Esophagus (tissue), 2 donors: ENCODE data around the gene GMDS. TPM values are rescaled to one million over a fixed set of nuclear protein-coding genes. Genes with fewer than 3 reads are reported as not detected.

ENCODE experiments used
- H3K27ac ChIP-seq, 2 donors: one replicate each; pipeline ENCODE4 v1.5.1; 2013; ENCODE audit warnings: low read depth in 2 of 2, mild to moderate bottlenecking in 2 of 2, inconsistent platforms in 1 of 2, low read length in 1 of 2, moderate library complexity in 1 of 2
- H3K27me3 ChIP-seq, 2 donors: one replicate each; pipeline ENCODE4 v1.6.1; 2013; ENCODE audit warnings: low read length in 2 of 2, control low read depth in 1 of 2, mild to moderate bottlenecking in 1 of 2; ENCODE audit not compliant: insufficient read depth in 2 of 2, control insufficient read depth in 1 of 2
- H3K36me3 ChIP-seq, 2 donors: one replicate each; pipeline ENCODE4 v1.6.1; 2013; ENCODE audit warnings: low read length in 1 of 2; ENCODE audit not compliant: control insufficient read depth in 2 of 2, insufficient read depth in 2 of 2
- H3K4me1 ChIP-seq, 2 donors: one replicate each; pipeline ENCODE4 v1.6.1; 2013; ENCODE audit warnings: low read length in 1 of 2; ENCODE audit not compliant: control insufficient read depth in 2 of 2, insufficient read depth in 2 of 2
- H3K4me3 ChIP-seq, 2 donors: one replicate each; pipeline ENCODE4 v1.5.1; 2013; ENCODE audit warnings: low read length in 2 of 2, mild to moderate bottlenecking in 2 of 2, low read depth in 1 of 2, moderate library complexity in 1 of 2
- H3K9me3 ChIP-seq, 2 donors: one replicate each; pipeline ENCODE4 v1.6.1; 2013; ENCODE audit warnings: mild to moderate bottlenecking in 2 of 2, low read depth in 1 of 2, low read length in 1 of 2, moderate library complexity in 1 of 2; ENCODE audit not compliant: control insufficient read depth in 2 of 2, insufficient read depth in 1 of 2
- WGBS, 2 donors: extraction: QIAGEN DNeasy Blood & Tissue Kit; methylation state at CpG; one replicate each; pipeline ENCODE4 v1.1.7; 2013; 5-methylcytosine and 5-hydroxymethylcytosine counted together
- polyA plus RNA-seq, 2 donors: library from polyadenylated mRNA; stranded (reverse); fragments of 200-250 nt; gene quantifications; one replicate each; pipeline ENCODE4 v1.2.3, GENCODE V29; 2013
- donor health status: healthy with polysubstance abuse.
- donor health status: Bipolar disorder and iron deficiency.

Gene GMDS
- polyA plus RNA-seq, 2 donors = 42.4 to 54.5 TPM

DNA sequence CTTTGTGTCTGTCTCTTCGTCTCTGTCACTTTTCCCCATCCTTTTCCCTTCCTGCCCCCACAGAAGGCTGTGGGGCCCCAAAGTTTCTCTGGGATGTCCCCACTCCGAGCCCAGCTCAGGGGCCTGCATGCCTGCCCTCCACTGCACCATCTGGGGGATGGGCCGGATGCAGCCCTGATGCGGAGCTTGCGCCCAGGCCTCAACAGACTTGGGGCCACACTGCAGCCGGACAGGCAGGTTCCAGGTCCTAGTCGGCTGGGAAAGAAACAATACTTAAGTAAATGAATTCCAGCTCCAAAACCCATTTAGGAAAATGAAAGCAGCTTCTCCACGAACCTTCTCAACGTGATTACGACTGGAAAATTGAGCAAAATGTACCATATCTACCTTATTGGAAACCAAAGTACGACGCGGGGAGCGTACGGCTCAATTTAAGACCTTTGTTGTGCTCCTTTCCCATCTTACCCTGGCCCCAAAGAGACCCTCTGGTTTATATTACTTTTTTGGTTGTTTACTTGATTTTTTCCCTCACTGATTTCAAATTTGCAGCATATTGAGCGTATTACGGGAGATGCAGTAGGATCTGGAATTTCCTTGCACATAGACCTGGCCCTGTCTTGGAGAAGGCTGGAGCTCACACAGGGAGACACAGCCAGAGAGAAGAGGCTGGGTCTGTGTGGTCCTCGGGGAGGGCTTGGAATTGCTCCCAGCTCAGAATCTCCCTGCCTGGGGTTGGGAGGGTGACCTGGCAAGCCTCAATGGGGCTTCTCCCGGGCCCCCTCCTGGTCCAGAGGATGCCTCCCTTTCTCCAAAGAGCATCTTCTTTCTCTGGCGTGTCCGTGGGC, 627.7 kb downstream of the GMDS start:
- peaks cover 0 to 5% of the 10 kb centered on the region in 2 donors for H3K4me1 ChIP-seq
- H3K27ac ChIP-seq = no peak overlapping the region
- peaks cover 0 to 9% of the 10 kb centered on the region in 2 donors for H3K9me3 ChIP-seq
- H3K4me3 ChIP-seq = no peak overlapping the region
- H3K36me3 ChIP-seq = peaks cover 0 to 7% of the 10 kb centered on the region in 2 donors
- 85% methylated on average over 21 of the region's 21 CpGs for WGBS, 2 donors
- H3K27me3 ChIP-seq = peaks cover 0 to 9% of the 10 kb centered on the region in 2 donors

DNA sequence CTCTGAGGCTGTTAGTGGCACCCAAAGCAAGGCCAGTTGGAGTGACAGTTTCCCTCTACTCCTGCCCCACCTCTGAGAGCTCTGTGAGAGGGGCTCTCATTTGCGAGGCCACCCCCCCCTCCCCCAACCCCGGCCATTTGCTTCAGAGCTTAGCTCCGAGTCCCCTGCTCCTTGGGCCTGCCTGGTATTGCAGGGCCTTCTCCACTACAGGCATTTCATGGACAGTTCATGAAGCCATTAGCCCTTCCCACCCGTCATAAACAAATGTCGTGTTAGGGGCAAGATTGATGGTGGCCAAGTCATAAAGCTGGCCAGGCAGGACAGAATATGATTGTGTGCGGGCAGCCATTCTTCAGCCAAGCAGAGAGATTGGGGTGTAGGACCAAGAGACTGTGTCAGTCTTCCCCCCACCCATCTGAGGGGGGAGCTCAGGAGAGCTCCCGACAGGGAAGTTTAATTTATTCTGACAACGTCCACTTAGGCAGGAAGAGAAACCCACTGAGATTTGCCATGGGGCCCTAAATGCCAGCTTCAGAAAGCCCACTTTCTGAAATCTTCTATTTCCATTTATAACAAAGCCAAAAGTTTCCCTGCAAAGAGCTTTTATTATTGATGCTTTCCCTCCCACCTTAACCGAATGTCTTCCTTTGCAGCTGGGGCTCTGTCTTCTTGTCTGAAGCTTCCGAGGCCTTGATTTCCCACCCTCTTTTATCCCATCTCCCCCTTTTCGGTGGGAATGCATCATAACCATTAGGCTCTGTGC, 628.5 kb downstream of the GMDS start:
- WGBS, 2 donors = 81 to 86% methylated on average over 11 of the region's 11 CpGs
- Histone ChIP-seq H3K27me3 (peaks cover 0 to 9% of the 10 kb centered on the region in 2 donors), H3K4me3 (no peak overlapping the region)

DNA sequence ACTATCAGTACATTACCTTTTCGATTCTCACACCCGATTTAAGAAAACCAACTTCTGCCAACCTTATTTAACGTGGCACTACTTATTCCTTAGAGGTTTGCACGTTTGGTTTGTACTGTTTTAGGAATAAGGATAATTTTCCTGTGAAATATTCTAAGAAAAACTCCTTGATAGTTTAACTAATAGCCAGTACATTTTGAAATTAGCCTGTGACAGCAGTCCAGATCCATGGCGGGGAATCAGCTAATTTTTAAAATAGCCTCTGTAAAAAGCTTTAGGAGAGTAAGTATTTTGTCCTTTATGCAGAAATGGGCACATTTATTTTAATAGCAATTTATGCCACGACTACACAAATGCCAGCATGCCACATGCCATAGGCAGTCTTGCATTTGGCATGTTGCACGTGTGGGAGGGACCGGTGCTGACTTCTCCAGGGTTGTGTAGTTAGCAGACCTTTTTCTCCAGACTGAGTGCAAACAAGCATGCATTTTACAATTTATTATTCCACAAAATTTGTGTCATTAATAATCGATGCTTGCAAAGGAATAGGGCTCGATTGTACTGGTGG, 629.5 kb downstream of the GMDS start:
- H3K9me3 ChIP-seq = peaks cover 0 to 9% of the 10 kb centered on the region in 2 donors
- WGBS, 2 donors = 78 to 83% methylated on average over 10 of the region's 10 CpGs
- no peak overlapping the region for H3K4me3 ChIP-seq
- H3K4me1 ChIP-seq = peaks cover 3 to 5% of the 10 kb centered on the region in 2 donors
- H3K36me3 ChIP-seq = peaks cover 0 to 3% of the 10 kb centered on the region in 2 donors
- peaks cover 0 to 16% of the 10 kb centered on the region in 2 donors for H3K27me3 ChIP-seq
- no peak overlapping the region for H3K27ac ChIP-seq

More for the DNA sequence above, 628.5 kb downstream of the GMDS start:
- no peak overlapping the region for H3K27ac ChIP-seq
- H3K4me1 ChIP-seq = peaks cover 0 to 5% of the 10 kb centered on the region in 2 donors
- H3K36me3 ChIP-seq = peaks cover 0 to 3% of the 10 kb centered on the region in 2 donors
- peaks cover 0 to 9% of the 10 kb centered on the region in 2 donors for H3K9me3 ChIP-seq

DNA sequence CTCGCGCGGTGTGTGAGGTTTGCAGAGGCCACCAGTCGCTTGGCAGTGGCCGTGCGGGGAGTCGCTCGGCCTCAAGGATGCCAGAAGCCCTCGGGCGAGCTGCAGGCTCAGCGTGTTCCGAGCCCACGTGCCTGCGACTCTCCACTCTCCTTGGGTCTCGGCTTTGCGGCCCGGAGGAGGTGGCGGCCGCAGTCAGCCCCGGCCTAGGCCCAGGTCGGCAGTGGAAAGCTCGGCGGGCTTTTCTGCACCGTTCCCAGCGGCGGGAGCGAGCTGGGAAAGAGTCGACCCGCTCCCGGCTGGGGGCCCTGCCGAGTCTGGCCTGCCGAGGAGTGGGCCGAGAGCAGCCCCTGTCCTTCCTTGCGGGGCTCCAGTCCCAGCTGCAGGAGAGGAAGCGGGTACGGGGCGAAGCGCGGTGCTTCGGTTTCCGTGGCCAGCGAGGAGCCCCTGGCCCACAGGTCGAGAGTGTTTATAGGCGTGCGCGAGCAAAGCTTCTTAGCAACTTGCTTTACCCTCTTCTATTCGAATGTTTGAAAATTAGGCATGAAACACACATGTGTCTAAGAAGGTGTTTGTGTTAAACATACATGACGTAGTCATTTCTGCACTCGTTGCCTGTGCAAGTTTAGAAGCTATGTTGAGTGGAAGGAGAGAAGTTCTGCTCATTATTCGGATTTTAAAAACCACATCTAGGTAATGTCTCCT, 630.1 kb downstream of the GMDS start:
- peaks cover 0 to 3% of the 10 kb centered on the region in 2 donors for H3K36me3 ChIP-seq
- peaks cover 3 to 5% of the 10 kb centered on the region in 2 donors for H3K4me1 ChIP-seq
- H3K9me3 ChIP-seq = peaks cover 0 to 9% of the 10 kb centered on the region in 2 donors
- peaks cover 0 to 17% of the 10 kb centered on the region in 2 donors for H3K27me3 ChIP-seq
- peak overlapping the region in 1 of 2 donors; percentile 45 for H3K4me3 ChIP-seq
- 70 to 82% methylated on average over 50 of the region's 50 CpGs for WGBS, 2 donors
- H3K27ac ChIP-seq = no peak overlapping the region

DNA sequence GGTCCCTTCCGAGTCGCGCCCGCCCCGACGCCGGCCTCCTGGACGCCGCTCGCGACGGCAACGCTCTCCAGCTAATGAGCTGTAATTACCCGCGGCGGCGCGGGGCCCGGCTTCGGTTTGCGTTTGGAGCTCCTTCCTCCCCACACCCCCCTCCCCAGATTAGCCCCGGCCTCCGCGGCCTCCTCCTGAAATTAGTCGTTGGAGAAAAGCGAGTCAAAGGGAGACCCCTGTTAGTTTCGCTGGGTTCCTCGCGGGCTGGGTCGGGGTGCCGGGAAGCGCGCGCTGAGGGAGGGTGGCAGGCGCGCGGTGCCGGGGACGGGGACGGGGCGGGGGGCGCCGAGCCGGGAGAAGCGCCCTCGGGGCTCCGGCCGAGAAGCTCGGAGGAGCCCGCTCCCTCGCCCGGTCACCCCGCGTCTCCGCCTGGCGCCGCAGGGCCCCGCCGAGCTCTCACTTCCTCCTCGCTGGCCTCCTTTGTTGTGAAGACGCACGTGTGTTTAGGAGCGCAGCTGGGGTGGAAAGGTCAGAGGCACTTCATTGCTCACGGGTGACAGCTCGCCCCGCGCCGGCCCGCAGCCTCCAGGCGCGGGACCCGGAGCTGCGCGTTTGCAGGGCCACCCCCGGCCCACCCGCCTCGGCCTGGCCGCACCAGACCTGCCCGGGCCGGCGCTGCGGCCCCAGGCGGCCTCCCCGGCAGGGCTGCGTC, 630.8 kb downstream of the GMDS start:
- H3K4me3 ChIP-seq = peak overlapping the region; percentile 41 to 45
- H3K27me3 ChIP-seq = peaks cover 0 to 17% of the 10 kb centered on the region in 2 donors
- H3K4me1 ChIP-seq = peaks cover 0 to 3% of the 10 kb centered on the region in 2 donors
- WGBS, 2 donors = 19 to 38% methylated on average over 59 to 85 of the region's 85 CpGs
- H3K27ac ChIP-seq = no peak overlapping the region
- H3K9me3 ChIP-seq = peaks cover 0 to 7% of the 10 kb centered on the region in 2 donors
- peaks cover 0 to 3% of the 10 kb centered on the region in 2 donors for H3K36me3 ChIP-seq

DNA sequence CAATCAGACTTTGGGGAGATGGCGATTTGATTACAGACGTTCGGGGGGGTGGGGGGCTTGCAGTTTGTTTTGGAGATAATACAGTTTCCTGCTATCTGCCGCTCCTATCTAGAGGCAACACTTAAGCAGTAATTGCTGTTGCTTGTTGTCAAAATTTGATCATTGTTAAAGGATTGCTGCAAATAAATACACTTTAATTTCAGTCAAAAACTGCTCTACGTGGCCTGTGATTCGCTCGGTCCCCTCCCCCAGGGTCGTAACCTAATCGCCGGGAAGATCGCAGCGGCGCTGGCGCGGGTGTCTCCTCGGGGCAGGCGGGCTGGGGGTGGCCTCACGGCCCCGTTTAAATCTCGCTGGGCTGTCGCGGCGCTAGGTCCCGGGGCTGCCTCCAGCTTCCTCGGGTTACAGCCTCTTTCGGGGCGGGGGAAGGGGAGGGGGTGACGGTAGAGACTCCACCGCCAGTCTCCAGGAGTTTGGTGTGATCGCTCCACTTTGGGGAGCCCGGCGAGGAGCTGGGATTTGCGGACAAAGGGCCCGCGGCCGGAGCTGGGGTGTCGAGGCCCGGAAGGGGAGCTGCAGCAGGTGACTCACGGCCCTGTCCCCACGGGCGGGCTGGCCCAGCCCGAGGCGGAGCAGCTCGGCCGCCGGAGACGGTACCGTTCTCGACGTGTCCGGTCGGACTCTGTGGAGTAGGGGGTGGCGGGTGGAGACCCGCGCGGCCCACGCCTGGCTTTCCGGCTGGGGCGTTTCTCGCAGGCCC, 631.5 kb downstream of the GMDS start:
- Histone ChIP-seq H3K27me3 (peaks cover 0 to 22% of the 10 kb centered on the region in 2 donors), H3K9me3 (peaks cover 0 to 7% of the 10 kb centered on the region in 2 donors), H3K4me1 (peaks cover 3 to 5% of the 10 kb centered on the region in 2 donors), H3K27ac (peak overlapping the region in 1 of 2 donors; percentile 34), H3K36me3 (peaks cover 0 to 3% of the 10 kb centered on the region in 2 donors), H3K4me3 (peak overlapping the region; percentile 41 to 45)
- WGBS, 2 donors = 12% methylated on average over 52 to 60 of the region's 60 CpGs

DNA sequence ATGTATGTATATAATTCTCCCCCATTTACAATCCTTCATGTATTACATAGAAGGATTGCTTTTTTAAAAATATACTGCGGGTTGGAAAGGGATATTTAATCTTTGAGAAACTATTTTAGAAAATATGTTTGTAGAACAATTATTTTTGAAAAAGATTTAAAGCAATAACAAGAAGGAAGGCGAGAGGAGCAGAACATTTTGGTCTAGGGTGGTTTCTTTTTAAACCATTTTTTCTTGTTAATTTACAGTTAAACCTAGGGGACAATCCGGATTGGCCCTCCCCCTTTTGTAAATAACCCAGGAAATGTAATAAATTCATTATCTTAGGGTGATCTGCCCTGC, 632.1 kb downstream of the GMDS start:
- Histone ChIP-seq H3K36me3 (peaks cover 0 to 2% of the 10 kb centered on the region in 2 donors), H3K4me3 (peak overlapping the region in 1 of 2 donors; percentile 45), H3K9me3 (peaks cover 0 to 7% of the 10 kb centered on the region in 2 donors), H3K4me1 (peaks cover 3 to 5% of the 10 kb centered on the region in 2 donors), H3K27ac (no peak overlapping the region), H3K27me3 (peaks cover 0 to 23% of the 10 kb centered on the region in 2 donors)
- 31 to 41% methylated on average over 3 of the region's 3 CpGs for WGBS, 2 donors

DNA sequence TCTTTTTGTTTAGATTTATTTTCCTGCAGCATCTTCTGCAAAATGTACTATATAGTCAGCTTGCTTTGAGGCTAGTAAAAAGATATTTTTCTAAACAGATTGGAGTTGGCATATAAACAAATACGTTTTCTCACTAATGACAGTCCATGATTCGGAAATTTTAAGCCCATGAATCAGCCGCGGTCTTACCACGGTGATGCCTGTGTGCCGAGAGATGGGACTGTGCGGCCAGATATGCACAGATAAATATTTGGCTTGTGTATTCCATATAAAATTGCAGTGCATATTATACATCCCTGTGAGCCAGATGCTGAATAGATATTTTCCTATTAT, 632.5 kb downstream of the GMDS start:
- Histone ChIP-seq H3K9me3 (peaks cover 0 to 7% of the 10 kb centered on the region in 2 donors), H3K36me3 (no peaks in the 10 kb centered on the region), H3K27me3 (peaks cover 0 to 23% of the 10 kb centered on the region in 2 donors), H3K27ac (no peak overlapping the region), H3K4me3 (peak overlapping the region in 1 of 2 donors; percentile 32), H3K4me1 (peaks cover 3 to 6% of the 10 kb centered on the region in 2 donors)
- WGBS, 2 donors = 38 to 47% methylated on average over 7 of the region's 7 CpGs
